OCI-LY7 (cell line): ENCODE data around the gene IFNGR1. TPM values are rescaled to one million over a fixed set of nuclear protein-coding genes. Genes with fewer than 3 reads are reported as not detected.
"Not testable (repeated sequence)": the region's sequence is repeated elsewhere in the genome, so short reads cannot be mapped to it uniquely, and the experiment has no call there.

Experiments
- BruUV-seq: library from RNA; stranded (reverse); fragments of 400-500 nt; replicated peaks from 2 replicates; lab custom pipeline; 2021; lab: Mats Ljungman, UMichigan
- CTCF ChIA-PET: fragments of 300-600 bp; sonication (Branson Sonifier 250); formaldehyde crosslinking; loops from one replicate; lab custom pipeline; 2022; ENCODE audit warnings: antibody characterized with exemption; ENCODE audit not compliant: unreplicated experiment; lab: Charles Lee
- POLR2A ChIA-PET: fragments of 300-600 bp; sonication (Branson Sonifier 250); formaldehyde crosslinking; loops from one replicate; lab custom pipeline; 2022; ENCODE audit warnings: antibody characterized with exemption; lab: Charles Lee
- DNase-seq: peaks from one replicate; pipeline ENCODE4 v3.0.0-alpha.2; 2015; ENCODE audit warnings: low spot score
- H2AFZ ChIP-seq: fragments of 200-600 bp; sonication (generic), shearing (Covaris generic); 2 replicates; pipeline ENCODE4 v1.6.1; 2014; ENCODE audit warnings: mild to moderate bottlenecking, antibody characterized with exemption, low read length, moderate library complexity
- H3K27ac ChIP-seq: fragments of 200-600 bp; sonication (generic); 2 replicates; pipeline ENCODE4 v1.5.1; 2014; ENCODE audit warnings: mixed run types, low read depth, mild to moderate bottlenecking, moderate library complexity, low read length, inconsistent platforms; ENCODE audit not compliant: poor library complexity, severe bottlenecking
- H3K36me3 ChIP-seq: fragments of 200-600 bp; sonication (generic); 2 replicates; pipeline ENCODE4 v1.6.1; 2014; ENCODE audit warnings: mild to moderate bottlenecking, antibody characterized with exemption, low read length, moderate library complexity, mixed read lengths; ENCODE audit not compliant: insufficient read depth
- H3K4me1 ChIP-seq: fragments of 200-600 bp; sonication (generic); 2 replicates; pipeline ENCODE4 v1.5.1; 2014; ENCODE audit warnings: mild to moderate bottlenecking, low read length; ENCODE audit not compliant: insufficient read depth, poor library complexity, severe bottlenecking
- H3K4me2 ChIP-seq: fragments of 200-600 bp; sonication (generic); 2 replicates; pipeline ENCODE4 v1.6.1; 2014; ENCODE audit warnings: mild to moderate bottlenecking, low read length
- H3K4me3 ChIP-seq: fragments of 200-600 bp; sonication (generic); 2 replicates; pipeline ENCODE4 v1.5.1; 2014; ENCODE audit warnings: mild to moderate bottlenecking, low read depth, low read length; ENCODE audit not compliant: poor library complexity, severe bottlenecking
- H3K79me2 ChIP-seq: fragments of 200-600 bp; sonication (generic); 2 replicates; pipeline ENCODE4 v1.6.1; 2016; ENCODE audit warnings: low read depth, mild to moderate bottlenecking, low read length, moderate library complexity, mixed read lengths; ENCODE audit not compliant: insufficient read depth
- H3K9me2 ChIP-seq: fragments of 200-600 bp; sonication (generic); 2 replicates; pipeline ENCODE4 v1.6.1; 2016; ENCODE audit warnings: mild to moderate bottlenecking, low read length, mixed read lengths; ENCODE audit not compliant: insufficient read depth
- H3K9me3 ChIP-seq: fragments of 200-600 bp; sonication (generic); 2 replicates; pipeline ENCODE4 v1.6.1; 2014; ENCODE audit warnings: mild to moderate bottlenecking, mixed run types, low read length, mixed read lengths
- H4K20me1 ChIP-seq: fragments of 200-600 bp; sonication (generic); 2 replicates; pipeline ENCODE4 v1.6.1; 2014; ENCODE audit warnings: mild to moderate bottlenecking, antibody characterized with exemption, low read length, moderate library complexity, mixed read lengths; ENCODE audit not compliant: insufficient read depth
- EZH2phosphoT487 ChIP-seq: fragments of 200-600 bp; sonication (generic); IDR thresholded peaks from 2 replicates; pipeline ENCODE4 v1.6.1; 2018; ENCODE audit warnings: low read depth, borderline replicate concordance, mild to moderate bottlenecking, mixed run types, antibody characterized with exemption, low read length, moderate library complexity, mixed read lengths
- intact Hi-C: fragments of 100-400 bp; cut with micrococcal nuclease; formaldehyde crosslinking; loops from one replicate; pipeline ENCODE4 v1.10.0; 2022; ENCODE audit not compliant: unreplicated experiment
- total RNA-seq, 2 experiments: library from RNA; depleted of rRNA in 1 of 2; stranded (reverse); fragments of >200 nt in 1 of 2; shearing (Covaris generic) in 1 of 2; gene quantifications; 2 replicates each; pipeline ENCODE4 v1.2.3, GENCODE V29; 2014 to 2022
- TF ChIP-seq, protein P1 (sequence below): fragments of 200-600 bp; sonication (generic); conservative IDR thresholded peaks from 2 replicates; pipeline ENCODE4 v1.5.1; 2014; ENCODE audit warnings: mild to moderate bottlenecking, antibody characterized with exemption, low read length, moderate library complexity, mixed read lengths

IFNGR1 gene
- total RNA-seq, 2 experiments from 2014 or later: 23.2 to 23.6 TPM

DNA sequence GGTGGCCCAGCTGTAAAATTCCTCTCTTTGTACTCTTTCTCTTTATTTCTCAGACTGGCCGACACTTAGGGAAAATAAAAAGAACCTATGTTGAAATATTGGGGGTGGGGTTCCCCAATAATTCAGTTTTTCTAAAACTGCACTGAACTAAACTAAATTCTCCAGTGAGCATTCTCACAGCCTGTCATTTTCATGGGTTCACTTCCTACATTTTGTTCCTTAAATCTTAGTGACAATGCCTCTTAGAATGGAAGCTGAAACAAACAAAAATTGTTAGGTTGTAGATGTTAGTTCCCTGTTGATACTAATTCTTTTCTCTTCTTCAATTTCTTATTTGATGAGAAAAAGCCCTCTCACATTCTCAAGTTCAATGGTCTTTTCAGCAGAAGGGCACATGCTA, 35.8 kb upstream of the IFNGR1 start:
- H4K20me1 ChIP-seq: no peaks in the 10 kb centered on the region
- no peaks in the 10 kb centered on the region for H3K9me2 ChIP-seq
- no peak for DNase-seq
- intact Hi-C loops: no loop called here
- H2AFZ ChIP-seq: no peak overlapping the region
- no peak overlapping the region for H3K4me2 ChIP-seq
- no peaks in the 10 kb centered on the region for H3K4me1 ChIP-seq
- BruUV-seq: no TSS peak
- peaks cover 23% of the 10 kb centered on the region for H3K9me3 ChIP-seq
- no peaks in the 10 kb centered on the region for H3K36me3 ChIP-seq
- H3K79me2 ChIP-seq: no peaks in the 10 kb centered on the region
- CTCF ChIA-PET: no interaction called here
- no peak overlapping the region for H3K4me3 ChIP-seq
- POLR2A ChIA-PET: interaction anchor here (0.7 to 0.9 kb wide), 2 partner anchors 8 to 36 kb away, joined by 3 read pairs; no protein-coding TSS in a partner anchor
- no peak overlapping the region for H3K27ac ChIP-seq
- TF ChIP-seq, protein P1, sequence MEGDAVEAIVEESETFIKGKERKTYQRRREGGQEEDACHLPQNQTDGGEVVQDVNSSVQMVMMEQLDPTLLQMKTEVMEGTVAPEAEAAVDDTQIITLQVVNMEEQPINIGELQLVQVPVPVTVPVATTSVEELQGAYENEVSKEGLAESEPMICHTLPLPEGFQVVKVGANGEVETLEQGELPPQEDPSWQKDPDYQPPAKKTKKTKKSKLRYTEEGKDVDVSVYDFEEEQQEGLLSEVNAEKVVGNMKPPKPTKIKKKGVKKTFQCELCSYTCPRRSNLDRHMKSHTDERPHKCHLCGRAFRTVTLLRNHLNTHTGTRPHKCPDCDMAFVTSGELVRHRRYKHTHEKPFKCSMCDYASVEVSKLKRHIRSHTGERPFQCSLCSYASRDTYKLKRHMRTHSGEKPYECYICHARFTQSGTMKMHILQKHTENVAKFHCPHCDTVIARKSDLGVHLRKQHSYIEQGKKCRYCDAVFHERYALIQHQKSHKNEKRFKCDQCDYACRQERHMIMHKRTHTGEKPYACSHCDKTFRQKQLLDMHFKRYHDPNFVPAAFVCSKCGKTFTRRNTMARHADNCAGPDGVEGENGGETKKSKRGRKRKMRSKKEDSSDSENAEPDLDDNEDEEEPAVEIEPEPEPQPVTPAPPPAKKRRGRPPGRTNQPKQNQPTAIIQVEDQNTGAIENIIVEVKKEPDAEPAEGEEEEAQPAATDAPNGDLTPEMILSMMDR: no peak
- no peak for TF ChIP-seq EZH2phosphoT487

DNA sequence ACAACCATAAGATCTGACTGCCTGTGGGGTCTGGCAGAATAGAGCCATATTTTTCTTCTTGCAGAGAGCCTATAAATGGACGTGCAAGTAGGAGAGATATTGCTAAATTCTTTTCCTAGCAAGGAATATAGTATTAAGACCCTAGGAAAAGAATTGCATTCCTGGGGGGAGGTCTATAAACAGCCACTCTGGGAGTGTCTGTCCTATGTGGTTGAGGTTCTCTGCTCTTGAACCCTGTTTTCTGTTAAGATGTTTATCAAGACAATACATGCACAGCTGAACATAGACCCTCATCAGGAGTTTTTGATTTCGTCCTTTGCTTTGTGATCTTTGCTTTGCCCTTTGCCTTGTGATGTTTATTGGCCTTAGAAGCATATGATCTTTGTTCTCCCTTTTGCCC, 35.2 kb upstream of the IFNGR1 start:
- H3K4me1 ChIP-seq, H3K79me2 ChIP-seq, BruUV-seq, H4K20me1 ChIP-seq, H3K27ac ChIP-seq, H3K4me3 ChIP-seq, CTCF ChIA-PET, H3K4me2 ChIP-seq, DNase-seq, POLR2A ChIA-PET, intact Hi-C loops, H3K36me3 ChIP-seq, H3K9me2 ChIP-seq, H2AFZ ChIP-seq: not testable (repeated sequence)
- H3K9me3 ChIP-seq: peaks cover 24% of the 10 kb centered on the region

DNA sequence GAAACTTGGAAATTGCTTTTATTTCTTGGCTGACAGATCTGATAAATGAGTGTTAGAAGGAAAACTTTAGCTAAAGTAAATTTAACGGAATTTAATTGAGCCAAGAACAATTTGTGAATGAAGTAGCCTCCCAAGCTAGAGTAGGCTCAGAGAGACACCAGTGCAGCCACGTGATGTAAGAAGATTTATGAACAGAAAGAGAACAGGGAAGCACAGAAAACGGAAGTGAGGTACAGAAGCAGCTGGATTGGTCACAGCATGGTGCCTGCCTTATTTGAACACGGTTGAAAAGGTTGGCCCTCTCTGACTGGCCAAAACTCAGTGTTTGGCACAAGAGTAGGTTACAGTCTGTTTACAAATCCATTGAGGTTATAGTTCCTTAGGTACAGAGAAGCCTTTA, 29.5 kb upstream of the IFNGR1 start:
- no peaks in the 10 kb centered on the region for H3K9me2 ChIP-seq
- no peak overlapping the region for H3K4me3 ChIP-seq
- no peak for TF ChIP-seq EZH2phosphoT487
- TF ChIP-seq, protein P1: no peak
- no peaks in the 10 kb centered on the region for H3K79me2 ChIP-seq
- peak overlapping the region; percentile 27; the same call in 1 of the 2 replicates for H3K4me2 ChIP-seq
- H3K4me1 ChIP-seq: peaks cover 8% of the 10 kb centered on the region
- H4K20me1 ChIP-seq: no peaks in the 10 kb centered on the region
- no peak overlapping the region for H3K27ac ChIP-seq
- CTCF ChIA-PET: no interaction called here
- no peaks in the 10 kb centered on the region for H3K36me3 ChIP-seq
- no TSS peak for BruUV-seq
- peak overlapping the region; percentile 98 for H2AFZ ChIP-seq
- DNase-seq: peak; percentile 57
- POLR2A ChIA-PET: interaction anchor here (0.5 to 3.2 kb wide), 4 partner anchors 11 to 1851 kb away, joined by 3 to 13 read pairs (median 5); no protein-coding TSS in a partner anchor
- peaks cover 18% of the 10 kb centered on the region; the same call in 1 of the 2 replicates for H3K9me3 ChIP-seq
- intact Hi-C loops: no loop called here
